Naive thymus-derived CD4-positive, alpha-beta T cell (primary cell): Measurements from ENCODE around the gene NSMF. TPM values are rescaled to one million over a fixed set of nuclear protein-coding genes. Genes with fewer than 3 reads are reported as not detected.

Source experiments
- ATAC-seq: fragments of 150-1000 bp; cut with Tn5 transposase; 2 replicates; pipeline ENCODE4 v1.10.0; 2021; ENCODE audit warnings: mild to moderate bottlenecking, moderate library complexity
- CTCF ChIA-PET: fragments of 350-600 bp; sonication (Branson Sonifier 250); formaldehyde crosslinking; loops from one replicate; lab custom pipeline; 2021; ENCODE audit warnings: antibody characterized with exemption; lab: Charles Lee
- POLR2A ChIA-PET: fragments of 350-600 bp; sonication (Branson Sonifier 250); formaldehyde crosslinking; loops from one replicate; lab custom pipeline; 2021; ENCODE audit warnings: antibody characterized with exemption, inconsistent platforms; lab: Charles Lee
- DNase-seq, 9 donors: peaks; one replicate each; pipeline versions ENCODE4 v3.0.0 to v3.0.0-alpha.2; 2020 to 2022; ENCODE audit warnings: mixed read lengths in 1 of 9
- H3K27ac ChIP-seq: one replicate; pipeline ENCODE4 v1.7.0; 2013; ENCODE audit warnings: mild to moderate bottlenecking, low read depth, low read length, moderate library complexity
- H3K27me3 ChIP-seq, 2 donors: one replicate each; pipeline ENCODE4 v1.7.0; 2013; ENCODE audit warnings: low read length in 2 of 2, mild to moderate bottlenecking in 2 of 2, moderate library complexity in 2 of 2; ENCODE audit not compliant: control insufficient read depth in 2 of 2, insufficient read depth in 2 of 2
- H3K36me3 ChIP-seq, 3 experiments: 1 replicate in 2 of 3; 2 replicates in 1 of 3; pipeline ENCODE4 v1.7.0; 2013; ENCODE audit warnings: low read length in 3 of 3, mild to moderate bottlenecking in 3 of 3, moderate library complexity in 1 of 3; ENCODE audit not compliant: insufficient read depth in 3 of 3, control insufficient read depth in 2 of 3
- H3K4me1 ChIP-seq, 2 donors: one replicate each; pipeline ENCODE4 v1.7.0; 2013; ENCODE audit warnings: low read length in 2 of 2, mild to moderate bottlenecking in 2 of 2, moderate library complexity in 1 of 2; ENCODE audit not compliant: control insufficient read depth in 2 of 2, insufficient read depth in 2 of 2
- H3K4me3 ChIP-seq: 2 replicates; pipeline ENCODE4 v1.7.0; 2013; ENCODE audit warnings: mild to moderate bottlenecking, low read length
- H3K9me3 ChIP-seq, 3 experiments: 1 replicate in 2 of 3; 2 replicates in 1 of 3; pipeline ENCODE4 v1.7.0; 2013; ENCODE audit warnings: low read length in 3 of 3; ENCODE audit not compliant: control insufficient read depth in 2 of 3
- H3K27ac Mint-ChIP-seq, 9 donors: one replicate each; pipeline ENCODE4 v1.8.0; 2020 to 2022; ENCODE audit warnings: mixed read lengths in 9 of 9, mild to moderate bottlenecking in 8 of 9, moderate library complexity in 5 of 9, inconsistent platforms in 2 of 9
- H3K27me3 Mint-ChIP-seq, 5 donors: one replicate each; pipeline ENCODE4 v1.8.0; 2021 to 2022; ENCODE audit warnings: mixed read lengths in 5 of 5, mild to moderate bottlenecking in 1 of 5
- H3K36me3 Mint-ChIP-seq, 5 donors: one replicate each; pipeline ENCODE4 v1.8.0; 2020 to 2022; ENCODE audit warnings: mixed read lengths in 5 of 5, mild to moderate bottlenecking in 3 of 5, inconsistent platforms in 1 of 5
- H3K4me1 Mint-ChIP-seq, 7 donors: one replicate each; pipeline ENCODE4 v1.8.0; 2020 to 2022; ENCODE audit warnings: mixed read lengths in 7 of 7, mild to moderate bottlenecking in 3 of 7, inconsistent platforms in 1 of 7
- H3K4me3 Mint-ChIP-seq, 10 donors: one replicate each; pipeline ENCODE4 v1.8.0; 2020 to 2022; ENCODE audit warnings: mild to moderate bottlenecking in 10 of 10, mixed read lengths in 10 of 10, moderate library complexity in 6 of 10, inconsistent platforms in 2 of 10
- H3K9me3 Mint-ChIP-seq, 11 donors: one replicate each; pipeline ENCODE4 v1.8.0; 2020 to 2022; ENCODE audit warnings: mixed read lengths in 11 of 11, mild to moderate bottlenecking in 4 of 11, inconsistent platforms in 1 of 11, moderate library complexity in 1 of 11
- intact Hi-C, 2 donors: fragments of 100-400 bp; cut with micrococcal nuclease; formaldehyde crosslinking; loops; one replicate each; pipeline ENCODE4 v1.15.1; 2023
- polyA plus RNA-seq, 2 donors: library from polyadenylated mRNA; unstranded; fragments of 300-500 nt; fragmentation: Illumina TruSeq; gene quantifications; one replicate each; pipeline ENCODE4 v1.2.3, GENCODE V29; 2021
- total RNA-seq, 6 experiments: library from RNA in 5 of 6; stranded (reverse) in 5 of 6; gene quantifications; 1 replicate in 5 of 6; 2 replicates in 1 of 6; pipeline ENCODE4 v1.2.3 and lab custom pipeline; 2021 to 2026

Gene NSMF
- total and polyA plus RNA-seq, 7 experiments from 2014 or later: 10.9 to 92.0 (median 29.0) TPM

DNA sequence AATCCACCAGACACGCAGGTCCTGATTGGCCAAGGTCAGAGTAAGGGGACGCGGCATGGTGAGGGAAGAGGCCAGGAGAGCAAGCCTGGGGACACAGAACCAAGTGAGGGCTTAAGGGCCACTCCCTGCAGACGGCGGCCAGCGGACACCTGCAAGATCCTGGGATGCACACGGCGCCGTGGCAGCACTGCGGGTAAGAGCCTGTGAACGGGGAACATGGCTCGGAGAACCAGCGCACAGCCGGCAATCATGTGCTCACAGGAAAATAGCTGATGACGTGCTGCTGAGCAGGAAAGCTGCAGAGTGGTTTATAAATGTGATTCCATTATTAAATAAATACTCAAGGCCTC is 27.0 kb upstream of the NSMF start:
- no peaks in the 10 kb centered on the region for H3K9me3 Mint-ChIP-seq
- Histone ChIP-seq H3K9me3 (no peaks in the 10 kb centered on the region), H3K27me3 (no peaks in the 10 kb centered on the region), H3K4me3 (no peak overlapping the region), H3K36me3 (no peaks in the 10 kb centered on the region), H3K4me1 (no peaks in the 10 kb centered on the region), H3K27ac (no peak overlapping the region)
- H3K4me1 Mint-ChIP-seq: peaks cover 3 to 21% (median 8%) of the 10 kb centered on the region in 7 donors
- DNase-seq (no peak), ATAC-seq (no peak)
- ChIA-PET CTCF (no interaction called here), POLR2A (no interaction called here)
- no peak overlapping the region for H3K27ac Mint-ChIP-seq
- H3K4me3 Mint-ChIP-seq: no peak overlapping the region
- intact Hi-C loops: no loop called here
- H3K36me3 Mint-ChIP-seq: peaks cover 0 to 1% (median 0%) of the 10 kb centered on the region in 5 donors
- no peaks in the 10 kb centered on the region for H3K27me3 Mint-ChIP-seq

DNA sequence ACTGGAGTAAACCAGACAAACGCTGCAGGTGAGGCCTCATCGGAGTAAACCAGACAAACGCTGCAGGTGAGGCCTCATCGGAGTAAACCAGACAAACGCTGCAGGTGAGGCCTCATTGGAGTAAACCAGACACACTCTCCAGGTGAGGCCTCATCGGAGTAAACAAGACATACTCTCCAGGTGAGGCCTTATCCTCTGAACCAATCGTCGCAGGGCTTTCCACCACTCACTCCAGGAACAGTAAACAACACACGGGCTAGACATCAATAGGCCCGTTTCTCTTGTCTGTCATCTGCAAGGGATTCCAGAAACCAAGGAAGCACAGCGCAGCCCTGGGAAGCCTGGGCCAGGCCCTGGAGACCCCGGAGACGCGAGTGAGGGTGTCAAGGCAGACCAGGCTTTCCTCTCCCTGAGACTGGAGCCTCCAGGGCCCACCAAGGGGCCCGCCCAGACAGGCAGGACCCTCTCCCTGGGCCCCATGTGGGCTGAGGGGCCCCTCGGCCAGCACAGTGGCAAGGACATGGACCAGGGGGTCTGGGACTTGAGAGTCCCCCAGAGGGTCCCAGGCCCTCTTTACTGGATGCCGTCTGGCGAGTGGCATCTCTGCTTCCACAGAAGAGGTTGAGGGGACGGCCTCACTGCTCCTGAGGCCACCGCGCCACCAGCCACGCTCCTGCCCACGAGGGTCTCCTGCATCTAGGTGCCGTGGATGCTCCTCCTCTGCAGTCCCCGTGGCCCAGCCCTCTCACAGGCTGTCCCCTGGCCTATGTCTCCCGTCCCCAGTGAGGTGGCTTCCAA is 26.4 kb upstream of the NSMF start:
- DNase-seq: no peak
- Mint-ChIP-seq H3K27ac (no peak overlapping the region), H3K36me3 (no peaks in the 10 kb centered on the region), H3K4me3 (no peak overlapping the region), H3K4me1 (peaks cover 0 to 18% (median 5%) of the 10 kb centered on the region in 7 donors), H3K27me3 (no peaks in the 10 kb centered on the region), H3K9me3 (no peaks in the 10 kb centered on the region)
- Histone ChIP-seq H3K4me1 (no peaks in the 10 kb centered on the region), H3K27ac (no peak overlapping the region), H3K4me3 (no peak overlapping the region), H3K27me3 (no peaks in the 10 kb centered on the region), H3K36me3 (no peaks in the 10 kb centered on the region), H3K9me3 (no peaks in the 10 kb centered on the region)
- ChIA-PET CTCF (no interaction called here), POLR2A (no interaction called here)
- ATAC-seq: no peak
- intact Hi-C loops: no loop called here

GRCh38 chr9:137484551-137485315 is 25.6 kb upstream of the NSMF start:
- Histone ChIP-seq H3K27ac (no peak overlapping the region), H3K4me1 (no peaks in the 10 kb centered on the region), H3K36me3 (no peaks in the 10 kb centered on the region), H3K9me3 (no peaks in the 10 kb centered on the region), H3K27me3 (no peaks in the 10 kb centered on the region), H3K4me3 (no peak overlapping the region)
- H3K27ac Mint-ChIP-seq: no peak overlapping the region
- no peaks in the 10 kb centered on the region for H3K27me3 Mint-ChIP-seq
- ChIA-PET POLR2A (no interaction called here), CTCF (no interaction called here)
- peaks cover 0 to 13% (median 0%) of the 10 kb centered on the region in 7 donors for H3K4me1 Mint-ChIP-seq
- DNase-seq: no peak
- no peaks in the 10 kb centered on the region for H3K36me3 Mint-ChIP-seq
- no peak overlapping the region for H3K4me3 Mint-ChIP-seq
- ATAC-seq: no peak
- H3K9me3 Mint-ChIP-seq: no peaks in the 10 kb centered on the region
- intact Hi-C loops: no loop called here

GRCh38 chr9:137482094-137482781 is 23.1 kb upstream of the NSMF start:
- no peaks in the 10 kb centered on the region for H3K27me3 Mint-ChIP-seq
- H3K4me1 ChIP-seq: no peaks in the 10 kb centered on the region
- no peak overlapping the region for H3K27ac ChIP-seq
- no peaks in the 10 kb centered on the region for H3K36me3 Mint-ChIP-seq
- H3K9me3 Mint-ChIP-seq: no peaks in the 10 kb centered on the region
- H3K27ac Mint-ChIP-seq: peak overlapping the region in 5 of 9 donors; percentile 10 to 66 (median 31)
- H3K4me1 Mint-ChIP-seq: peaks cover 0 to 13% (median 0%) of the 10 kb centered on the region in 7 donors
- H3K36me3 ChIP-seq: no peaks in the 10 kb centered on the region
- DNase-seq (peak in 1 of 9 donors; percentile 25), ATAC-seq (peak; percentile 46)
- CTCF ChIA-PET: no interaction called here
- no peak overlapping the region for H3K4me3 ChIP-seq
- intact Hi-C loops: no loop called here
- H3K4me3 Mint-ChIP-seq: peak overlapping the region in 1 of 10 donors; percentile 5
- no peaks in the 10 kb centered on the region for H3K27me3 ChIP-seq
- POLR2A ChIA-PET: no interaction called here
- no peaks in the 10 kb centered on the region for H3K9me3 ChIP-seq

- CTCF ChIA-PET: no interaction called here
- H3K27ac Mint-ChIP-seq: peak overlapping the region in 2 of 9 donors; percentile 23 to 31
- H3K4me1 Mint-ChIP-seq: peaks cover 0 to 13% (median 0%) of the 10 kb centered on the region in 7 donors
- Histone ChIP-seq H3K36me3 (no peaks in the 10 kb centered on the region), H3K27ac (no peak overlapping the region), H3K4me3 (no peak overlapping the region), H3K27me3 (no peaks in the 10 kb centered on the region), H3K4me1 (no peaks in the 10 kb centered on the region), H3K9me3 (peaks cover 0 to 5% (median 0%) of the 10 kb centered on the region in 3 experiments)
- H3K9me3 Mint-ChIP-seq: peaks cover 0 to 5% (median 3%) of the 10 kb centered on the region in 11 donors
- intact Hi-C loops: no loop called here
- DNase-seq (no peak), ATAC-seq (no peak)
- H3K27me3 Mint-ChIP-seq: no peaks in the 10 kb centered on the region
- peaks cover 2 to 4% (median 3%) of the 10 kb centered on the region in 5 donors for H3K36me3 Mint-ChIP-seq
- no peak overlapping the region for H3K4me3 Mint-ChIP-seq
- POLR2A ChIA-PET: no interaction called here
Observed at GRCh38 chr9:137480686-137481683, 21.9 kb upstream of the NSMF start.
